Thoracic aorta (tissue), 2 donors: ENCODE measurements around the gene CAB39. TPM values are rescaled to one million over a fixed set of nuclear protein-coding genes. Genes with fewer than 3 reads are reported as not detected.
A peak's percentile ranks its signal among the peaks of the same experiment; 100 is the strongest.

Experiments used
- ATAC-seq: fragments of 150-250 bp; one replicate; pipeline ENCODE4 v1.8.0; 2017; ENCODE audit warnings: low read depth; ENCODE audit not compliant: insufficient number of reproducible peaks, low FRiP score
- DNase-seq: peaks from one replicate; pipeline ENCODE4 v3.0.0-alpha.2; 2020; ENCODE audit warnings: low spot score
- H3K27ac ChIP-seq, 2 donors: fragments of 200-600 bp; sonication (generic); 1 replicate in 1 of 2; 2 replicates in 1 of 2; pipeline ENCODE4 v1.5.1; 2016; ENCODE audit warnings: mild to moderate bottlenecking in 2 of 2, moderate library complexity in 2 of 2
- H3K27me3 ChIP-seq: fragments of 200-600 bp; sonication (generic); replicated peaks from 2 replicates; pipeline ENCODE4 v1.6.0; 2016; ENCODE audit warnings: mild to moderate bottlenecking; ENCODE audit not compliant: insufficient read depth
- H3K36me3 ChIP-seq: fragments of 200-600 bp; sonication (generic); one replicate; pipeline ENCODE4 v1.5.1; 2016
- H3K4me1 ChIP-seq, 2 donors: fragments of 200-600 bp; sonication (generic); 1 replicate in 1 of 2; 2 replicates in 1 of 2; pipeline versions ENCODE4 v1.5.1 to v1.6.0; 2016; ENCODE audit warnings: low read depth in 2 of 2, mild to moderate bottlenecking in 1 of 2; ENCODE audit not compliant: control insufficient read depth in 1 of 2
- H3K4me3 ChIP-seq: fragments of 200-600 bp; sonication (generic); 2 replicates; pipeline ENCODE4 v1.5.1; 2016; ENCODE audit warnings: mild to moderate bottlenecking
- H3K9me3 ChIP-seq: fragments of 200-600 bp; sonication (generic); 2 replicates; pipeline ENCODE4 v1.5.1; 2016
- CTCF ChIP-seq: fragments of 200-600 bp; sonication (generic); IDR thresholded peaks from one replicate; pipeline ENCODE4 v1.5.1; 2019; ENCODE audit warnings: antibody characterized with exemption
- total RNA-seq, 2 donors: library from RNA; depleted of rRNA; stranded (reverse); fragments of >200 nt; gene quantifications; one replicate each; pipeline versions ENCODE4 v1.1.0 to v1.2.3, GENCODE V29; 2016

CAB39 gene
- total RNA-seq, 2 donors from 2014 or later = 83.1 to 103 TPM

- Histone ChIP-seq H3K4me1 (peaks cover 3 to 15% of the 10 kb centered on the region in 2 donors), H3K36me3 (no peaks in the 10 kb centered on the region), H3K4me3 (peak overlapping the region; percentile 61), H3K9me3 (peaks cover 4% of the 10 kb centered on the region), H3K27ac (no peak overlapping the region), H3K27me3 (peaks cover 9% of the 10 kb centered on the region)
- DNase-seq (no peak), ATAC-seq (no peak)
- no peak for TF ChIP-seq CTCF
Observed at GRCh38 chr2:230827774-230828271, 115.2 kb downstream of the CAB39 start.

- peaks cover 4% of the 10 kb centered on the region for H3K9me3 ChIP-seq
- H3K27me3 ChIP-seq = peaks cover 9% of the 10 kb centered on the region
- ATAC-seq (no peak), DNase-seq (no peak)
- no peak for TF ChIP-seq CTCF
- no peaks in the 10 kb centered on the region for H3K36me3 ChIP-seq
- H3K4me1 ChIP-seq = peaks cover 3 to 15% of the 10 kb centered on the region in 2 donors
- peak overlapping the region; percentile 61 for H3K4me3 ChIP-seq
- H3K27ac ChIP-seq = no peak overlapping the region
Observed at GRCh38 chr2:230828272-230828961, 115.8 kb downstream of the CAB39 start.

- TF ChIP-seq CTCF = no peak
- H3K4me3 ChIP-seq = no peak overlapping the region
- H3K27me3 ChIP-seq = peaks cover 9% of the 10 kb centered on the region
- no peak for ATAC-seq
- peaks cover 4% of the 10 kb centered on the region for H3K9me3 ChIP-seq
- H3K4me1 ChIP-seq = peaks cover 3 to 12% of the 10 kb centered on the region in 2 donors
- no peak overlapping the region for H3K27ac ChIP-seq
- no peak for DNase-seq
- no peaks in the 10 kb centered on the region for H3K36me3 ChIP-seq
Observed at GRCh38 chr2:230829293-230829692, 116.7 kb downstream of the CAB39 start.

GRCh38 chr2:230829959-230830358, 117.3 kb downstream of the CAB39 start:
- H3K4me1 ChIP-seq = peaks cover 3 to 12% of the 10 kb centered on the region in 2 donors
- H3K4me3 ChIP-seq = no peak overlapping the region
- H3K36me3 ChIP-seq = no peaks in the 10 kb centered on the region
- peaks cover 4% of the 10 kb centered on the region for H3K9me3 ChIP-seq
- DNase-seq (no peak), ATAC-seq (no peak)
- peaks cover 9% of the 10 kb centered on the region for H3K27me3 ChIP-seq
- no peak for TF ChIP-seq CTCF
- H3K27ac ChIP-seq = no peak overlapping the region

DNA sequence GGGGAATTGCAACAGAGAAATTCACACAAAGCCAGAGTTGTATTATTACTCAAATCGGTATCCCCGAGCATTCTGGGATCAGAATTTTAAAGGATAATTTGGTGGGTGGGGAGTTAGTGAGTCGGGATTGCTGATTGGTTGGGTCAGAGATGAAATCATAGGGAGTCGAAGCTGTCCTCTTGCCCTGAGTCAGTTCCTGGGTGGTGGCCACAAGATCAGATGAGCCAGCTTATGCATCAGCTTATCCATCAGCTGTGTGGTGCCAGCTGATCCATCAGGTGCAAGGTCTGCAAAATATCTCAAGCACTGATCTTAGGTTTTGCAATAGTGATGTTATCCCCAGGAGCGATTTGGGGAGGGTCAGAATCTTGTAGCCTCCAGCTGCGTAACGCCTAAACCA, 117.8 kb downstream of the CAB39 start:
- ATAC-seq = no peak

More for the DNA sequence above, 117.8 kb downstream of the CAB39 start:
- Histone ChIP-seq H3K4me3 (no peak overlapping the region), H3K27ac (no peak overlapping the region), H3K36me3 (no peaks in the 10 kb centered on the region), H3K9me3 (peaks cover 4% of the 10 kb centered on the region), H3K4me1 (peaks cover 3 to 12% of the 10 kb centered on the region in 2 donors), H3K27me3 (peaks cover 9% of the 10 kb centered on the region)
- TF ChIP-seq CTCF = no peak
- DNase-seq = no peak
